Fibroblast of villous mesenchyme (primary cell): Measurements from ENCODE around the gene RARA. TPM values are rescaled to one million over a fixed set of nuclear protein-coding genes. Genes with fewer than 3 reads are reported as not detected.
A peak's percentile ranks its signal among the peaks of the same experiment; 100 is the strongest.

Experiments used
- DNase-seq: peaks from one replicate; pipeline ENCODE4 v3.0.0-alpha.2; 2010; ENCODE audit warnings: low read depth
- H3K4me3 ChIP-seq: 2 replicates; pipeline ENCODE4 v1.5.1; 2011; ENCODE audit warnings: low read depth, mild to moderate bottlenecking, low read length
- CTCF ChIP-seq: IDR thresholded peaks from 2 replicates; pipeline ENCODE4 v1.5.1; 2012; ENCODE audit warnings: low read depth, mild to moderate bottlenecking, low read length; ENCODE audit not compliant: insufficient read depth
- total RNA-seq: library from RNA; depleted of rRNA; stranded (reverse); fragments of >200 nt; gene quantifications from 2 replicates; pipeline ENCODE4 v1.2.3, GENCODE V29; 2012

The RARA gene
- 20.3 and 23.5 TPM in 2 replicates for total RNA-seq

- H3K4me3 ChIP-seq = peak within 1 kb of the TSS; percentile 78
- no peak for TF ChIP-seq CTCF
- peak; percentile 62 for DNase-seq
Measured at GRCh38 chr17:40309031-40309948, at the start of gene RARA. RARA (plus strand) TSS chr17:40309180; CDS start chr17:40331219, 22,039 bp downstream.

GRCh38 chr17:40259505-40259904 is 49.5 kb upstream of the RARA start:
- no peak overlapping the region for H3K4me3 ChIP-seq
- TF ChIP-seq CTCF = no peak
- DNase-seq = no peak

- TF ChIP-seq CTCF = no peak
- no peak for DNase-seq
- no peak overlapping the region for H3K4me3 ChIP-seq
Measured at GRCh38 chr17:40260528-40260927, 48.5 kb upstream of the RARA start.

- no peak for TF ChIP-seq CTCF
- no peak for DNase-seq
- H3K4me3 ChIP-seq = no peak overlapping the region
Measured at GRCh38 chr17:40264458-40265185, 44.4 kb upstream of the RARA start.

- no peak overlapping the region for H3K4me3 ChIP-seq
- TF ChIP-seq CTCF = no peak
- no peak for DNase-seq
Measured at GRCh38 chr17:40265337-40265736, 43.6 kb upstream of the RARA start.

GRCh38 chr17:40266882-40267281 is 42.1 kb upstream of the RARA start:
- no peak for TF ChIP-seq CTCF
- DNase-seq = no peak
- H3K4me3 ChIP-seq = no peak overlapping the region
